ENCODE results near the gene FBXL19.
A peak's percentile ranks its signal among the peaks of the same experiment; 100 is the strongest.

Gene FBXL19

DNA sequence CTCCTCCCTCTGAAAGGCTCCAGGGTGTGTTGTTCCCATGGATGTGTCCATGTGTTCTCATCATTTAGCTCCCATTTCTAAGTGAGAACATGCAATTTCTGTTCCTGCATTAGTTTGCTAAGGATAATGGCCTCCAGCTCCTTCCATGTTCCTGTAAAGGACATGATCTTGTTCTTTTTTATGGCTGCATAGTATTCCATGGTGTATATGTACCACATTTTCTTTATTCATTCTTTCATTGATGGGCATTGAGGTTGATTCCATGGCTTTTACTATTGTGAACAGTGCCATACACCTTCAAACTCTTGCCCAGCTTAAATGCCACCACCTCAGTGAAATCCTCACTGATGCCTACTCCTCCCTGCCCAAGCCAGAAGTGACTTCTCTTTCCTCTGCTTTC, 21.0 kb downstream of the FBXL19 start:
- DNase-seq (ENCODE audit: low read depth in 2 of 2): no peak

DNA sequence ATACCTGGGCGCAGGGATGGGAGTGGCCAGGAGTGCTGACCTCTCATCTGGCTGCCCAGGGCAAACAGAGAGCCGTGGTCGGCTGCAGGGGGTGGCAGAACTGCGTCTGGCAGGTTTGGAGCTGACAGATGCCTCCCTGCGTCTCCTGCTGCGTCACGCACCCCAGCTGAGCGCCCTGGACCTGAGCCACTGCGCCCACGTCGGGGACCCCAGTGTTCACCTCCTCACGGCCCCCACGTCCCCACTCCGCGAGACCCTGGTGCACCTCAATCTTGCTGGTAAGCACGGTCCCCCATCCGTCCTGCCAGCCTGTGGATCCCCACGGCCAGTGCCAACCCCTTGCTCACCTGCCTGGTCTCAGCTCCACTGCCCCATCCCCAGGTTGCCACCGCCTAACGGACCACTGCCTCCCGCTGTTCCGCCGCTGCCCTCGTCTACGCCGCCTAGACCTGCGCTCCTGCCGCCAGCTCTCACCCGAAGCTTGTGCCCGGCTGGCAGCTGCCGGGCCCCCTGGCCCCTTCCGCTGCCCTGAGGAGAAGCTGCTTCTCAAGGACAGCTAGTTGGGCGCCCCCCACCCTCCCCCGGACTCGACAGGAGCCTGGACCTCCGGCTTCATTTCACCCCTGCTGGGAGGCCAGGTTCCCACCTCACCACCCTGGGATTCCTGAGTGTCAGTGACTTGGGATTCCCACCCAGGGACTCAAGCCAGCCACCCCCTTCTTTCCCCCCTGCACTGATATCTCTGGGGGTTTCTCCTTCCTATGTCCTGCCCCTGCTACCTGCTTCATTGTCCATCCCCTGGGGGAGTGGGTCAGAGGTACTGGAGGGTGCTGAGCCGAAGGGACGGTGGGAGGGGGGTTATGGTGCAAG, 23.5 kb downstream of the FBXL19 start:
- DNase-seq (ENCODE audit: low read depth in 2 of 2): no peak

DNA sequence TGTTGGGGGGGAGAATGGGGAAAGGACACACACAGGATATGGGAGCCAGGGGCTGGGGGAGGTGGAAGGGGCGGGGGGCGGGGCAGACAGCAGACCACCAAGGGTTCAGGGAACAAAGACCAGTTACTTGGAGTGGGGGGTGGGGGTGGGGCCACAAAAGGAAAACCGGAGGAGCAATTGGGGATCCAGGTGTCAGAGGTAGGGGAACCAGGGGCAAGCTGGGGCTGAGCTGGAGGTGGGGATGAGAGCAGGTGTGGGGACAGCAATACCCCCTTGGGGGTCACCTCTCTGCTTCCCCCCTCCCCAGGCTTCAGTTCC, 24.1 kb downstream of the FBXL19 start:
- DNase-seq (ENCODE audit: low read depth in 2 of 2): no peak

DNA sequence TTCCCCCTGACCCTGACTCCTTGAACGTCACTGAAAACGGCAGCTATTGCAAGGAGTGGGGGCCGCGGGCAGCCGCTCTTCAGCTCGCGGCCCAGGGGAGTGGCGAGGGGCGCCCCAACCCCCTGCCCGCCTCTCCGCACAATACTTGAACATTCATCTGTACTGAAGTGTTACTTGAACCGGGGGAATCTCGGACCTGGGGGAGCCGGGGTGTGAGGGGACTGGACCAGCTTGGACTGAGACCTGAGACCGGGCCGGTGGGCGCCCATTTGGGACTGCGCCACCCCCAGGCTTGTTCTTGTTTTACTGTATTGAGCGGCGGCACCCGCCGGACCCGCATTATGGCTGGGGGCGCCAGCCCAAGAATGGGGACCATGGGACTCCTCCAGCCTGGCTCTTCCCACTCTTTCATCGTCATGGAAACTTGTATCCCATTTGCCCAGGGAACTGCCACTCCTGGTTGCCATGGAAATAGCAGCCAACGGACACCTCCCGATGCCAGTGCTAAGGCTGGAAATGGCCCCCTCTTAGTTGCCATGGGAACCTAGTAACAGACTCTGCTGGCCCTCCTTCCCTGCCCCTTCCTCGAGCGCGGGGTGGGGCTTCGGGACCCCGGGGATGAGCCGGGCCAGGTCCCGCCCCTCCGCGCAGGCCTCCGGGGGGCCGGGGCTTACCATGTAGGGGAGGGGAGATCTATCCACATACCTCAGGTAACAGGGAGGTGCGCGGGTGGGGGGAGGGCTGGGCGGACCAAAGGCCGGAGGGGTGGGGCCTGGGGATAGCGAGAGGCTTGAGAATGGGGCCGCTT, 24.7 kb downstream of the FBXL19 start:
- DNase-seq (ENCODE audit: low read depth in 2 of 2): no peak

DNA sequence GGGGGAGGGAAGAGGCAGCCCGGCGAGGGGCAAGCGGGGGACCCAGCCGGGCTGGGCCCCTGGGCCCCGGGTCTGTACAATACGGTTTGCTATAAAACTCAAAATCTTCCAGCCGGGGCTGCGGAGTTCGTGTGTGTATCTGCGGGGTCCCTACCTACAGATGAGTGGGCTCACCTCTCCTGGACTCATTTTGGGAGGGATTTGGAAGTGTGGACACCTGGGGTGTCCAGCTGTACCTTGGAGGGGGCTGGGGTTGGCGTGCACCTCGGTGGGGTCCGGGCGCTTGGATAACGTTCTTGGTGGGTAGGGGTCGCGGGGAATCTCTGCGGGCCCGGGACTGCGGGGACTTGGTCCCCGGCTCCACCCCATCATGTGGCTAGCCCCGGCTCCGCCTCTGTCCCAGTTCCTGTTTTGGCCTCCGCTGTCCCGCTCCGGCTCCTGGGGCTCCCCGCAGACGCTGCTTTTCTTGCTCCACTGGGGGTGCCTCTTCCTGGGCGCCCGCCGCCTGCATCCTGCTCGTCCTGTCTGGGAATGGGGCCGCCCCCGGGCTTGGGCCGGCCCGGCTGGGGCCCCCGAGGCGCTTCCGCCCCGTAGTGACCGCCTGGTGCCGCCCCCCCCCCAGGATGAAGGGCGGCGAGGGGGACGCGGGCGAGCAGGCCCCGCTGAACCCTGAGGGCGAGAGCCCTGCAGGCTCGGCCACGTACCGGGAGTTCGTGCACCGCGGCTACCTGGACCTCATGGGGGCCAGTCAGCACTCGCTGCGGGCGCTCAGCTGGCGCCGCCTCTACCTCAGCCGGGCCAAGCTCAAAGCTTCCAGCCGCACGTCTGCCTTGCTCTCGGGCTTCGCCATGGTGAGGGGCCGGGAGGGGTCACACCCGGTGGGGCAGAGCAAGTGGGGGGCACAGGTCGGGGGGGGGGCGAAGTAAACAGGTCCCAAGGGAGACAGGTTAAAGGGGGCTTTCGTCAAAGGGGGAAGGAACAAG, 25.6 kb downstream of the FBXL19 start, which contains the start of gene ORAI3:
Gene ORAI3, plus strand, starts transcription at position 402 of the 983 bp plus-strand sequence. Its CDS starts 222 bp downstream, at position 624.
- DNase-seq (ENCODE audit: low read depth in 2 of 2): no peak

DNA sequence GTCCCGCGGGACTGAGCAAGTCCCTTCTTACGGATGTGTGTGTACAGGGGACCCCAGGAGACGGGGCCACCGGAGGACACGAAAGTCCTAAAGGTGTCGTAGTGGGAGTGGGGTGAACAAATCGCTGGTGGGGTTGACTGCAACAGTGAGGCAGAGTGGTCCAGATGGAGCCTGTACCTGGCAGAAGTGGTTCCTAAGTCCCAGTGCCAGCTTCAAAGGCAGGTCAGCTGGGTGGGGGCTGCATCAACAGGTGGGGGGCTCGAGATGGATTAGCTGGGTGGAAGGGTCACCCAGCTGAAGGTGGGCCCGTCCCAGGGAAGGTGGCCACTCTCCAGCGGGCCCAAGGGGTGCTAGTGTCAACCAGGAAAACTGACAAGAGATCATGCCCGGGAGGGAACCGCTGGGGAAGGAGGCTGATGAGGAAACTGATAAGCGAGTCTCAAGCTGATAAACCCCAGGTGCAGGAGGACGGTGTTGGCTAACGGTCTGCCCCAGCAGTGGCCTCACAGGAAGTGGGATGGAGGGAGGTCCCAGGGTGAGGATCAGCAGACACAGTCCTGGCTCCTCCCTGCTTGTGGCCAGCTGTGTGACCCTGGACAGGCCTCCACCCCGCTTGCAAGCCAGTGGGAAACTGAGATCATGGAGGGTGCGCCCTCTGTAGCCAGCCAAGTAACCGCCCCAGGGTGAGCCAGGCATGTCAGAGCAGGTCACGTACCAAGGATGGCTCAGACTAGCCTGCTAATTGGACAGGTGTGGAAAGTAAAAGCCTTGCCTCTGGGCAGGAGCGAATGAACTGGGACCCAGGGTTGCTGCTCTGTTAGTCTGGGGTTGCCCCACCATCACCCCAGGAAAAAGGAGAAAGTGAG, 26.5 kb downstream of the FBXL19 start:
- DNase-seq (ENCODE audit: low read depth in 2 of 2): no peak

DNA sequence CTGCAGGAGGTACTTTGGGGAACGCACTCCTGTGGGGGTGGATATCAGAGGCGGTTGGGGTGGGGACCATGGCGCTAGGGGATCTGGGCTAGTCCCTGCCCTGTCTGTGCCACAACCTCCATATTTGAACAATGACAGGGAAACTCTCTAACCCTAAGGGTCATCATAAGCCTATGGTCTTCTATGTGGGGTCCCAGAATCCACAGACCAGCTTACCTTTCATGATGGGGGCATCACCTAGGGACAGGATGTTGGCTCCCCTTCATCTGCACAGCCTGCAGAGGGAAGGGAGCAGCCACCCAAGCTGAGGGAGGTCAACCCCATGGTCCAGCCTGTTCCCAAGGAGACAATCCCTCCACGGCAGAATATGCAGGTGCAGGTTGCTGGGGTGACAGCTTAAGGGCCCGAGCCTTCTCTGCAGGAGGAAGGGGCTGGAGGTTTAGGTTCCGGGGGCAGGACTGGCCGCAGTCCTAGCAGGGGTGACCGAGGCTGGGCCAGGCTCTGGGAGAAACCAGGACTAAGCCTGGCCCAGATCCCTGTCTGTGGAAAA, 27.2 kb downstream of the FBXL19 start:
- DNase-seq (ENCODE audit: low read depth in 2 of 2): no peak

DNA sequence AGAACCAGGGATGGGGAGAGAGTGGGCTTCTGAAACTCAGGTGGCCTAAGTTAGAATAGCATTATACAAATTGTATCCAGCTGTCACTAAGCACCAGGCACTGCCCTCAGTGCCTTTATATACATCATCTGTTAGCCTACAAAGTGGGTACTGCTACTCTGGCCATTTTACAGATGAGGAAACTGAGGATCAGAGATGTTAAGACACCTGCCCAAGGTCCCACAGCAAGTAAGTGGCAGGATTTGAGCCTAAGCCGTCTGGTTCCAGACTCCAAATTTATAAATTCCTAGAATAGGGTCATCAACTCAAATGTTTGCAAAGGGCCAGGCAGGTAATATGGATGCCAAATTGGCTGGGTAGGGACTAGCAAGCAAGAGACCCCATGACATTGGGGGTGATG, 27.8 kb downstream of the FBXL19 start:
- no peak for DNase-seq (ENCODE audit: low read depth in 2 of 2)

DNA sequence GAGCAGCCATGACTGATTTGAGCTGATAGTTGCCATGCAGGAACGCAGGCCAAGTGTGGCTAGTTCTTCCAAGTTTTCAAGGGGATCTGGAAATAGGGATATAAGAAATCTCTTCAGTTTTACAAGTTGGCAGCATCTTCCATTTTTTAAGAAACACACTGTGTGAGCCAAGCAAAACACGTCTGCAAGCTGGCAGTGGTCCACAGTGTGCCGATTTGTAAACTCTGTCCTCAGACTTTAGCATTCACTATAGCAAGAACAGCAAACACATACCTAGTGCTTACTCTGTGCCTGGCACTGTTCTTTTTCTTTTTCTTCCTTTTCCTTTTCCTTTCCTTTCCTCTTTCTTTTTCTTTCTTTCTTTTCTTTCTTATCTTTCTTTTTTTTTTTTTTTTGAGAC, 28.4 kb downstream of the FBXL19 start:
- no peak for DNase-seq (ENCODE audit: low read depth in 2 of 2)

DNA sequence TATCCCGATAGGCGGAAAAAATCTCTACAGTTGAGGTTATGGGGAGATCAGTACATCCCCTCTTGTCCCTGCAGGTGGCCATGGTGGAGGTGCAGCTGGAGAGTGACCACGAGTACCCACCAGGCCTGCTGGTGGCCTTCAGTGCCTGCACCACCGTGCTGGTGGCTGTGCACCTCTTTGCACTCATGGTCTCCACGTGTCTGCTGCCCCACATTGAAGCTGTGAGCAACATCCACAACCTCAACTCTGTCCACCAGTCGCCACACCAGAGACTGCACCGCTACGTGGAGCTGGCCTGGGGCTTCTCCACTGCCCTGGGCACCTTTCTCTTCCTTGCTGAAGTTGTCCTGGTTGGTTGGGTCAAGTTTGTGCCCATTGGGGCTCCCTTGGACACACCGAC, 29.7 kb downstream of the FBXL19 start:
- DNase-seq (ENCODE audit: low read depth in 2 of 2): no peak

DNA sequence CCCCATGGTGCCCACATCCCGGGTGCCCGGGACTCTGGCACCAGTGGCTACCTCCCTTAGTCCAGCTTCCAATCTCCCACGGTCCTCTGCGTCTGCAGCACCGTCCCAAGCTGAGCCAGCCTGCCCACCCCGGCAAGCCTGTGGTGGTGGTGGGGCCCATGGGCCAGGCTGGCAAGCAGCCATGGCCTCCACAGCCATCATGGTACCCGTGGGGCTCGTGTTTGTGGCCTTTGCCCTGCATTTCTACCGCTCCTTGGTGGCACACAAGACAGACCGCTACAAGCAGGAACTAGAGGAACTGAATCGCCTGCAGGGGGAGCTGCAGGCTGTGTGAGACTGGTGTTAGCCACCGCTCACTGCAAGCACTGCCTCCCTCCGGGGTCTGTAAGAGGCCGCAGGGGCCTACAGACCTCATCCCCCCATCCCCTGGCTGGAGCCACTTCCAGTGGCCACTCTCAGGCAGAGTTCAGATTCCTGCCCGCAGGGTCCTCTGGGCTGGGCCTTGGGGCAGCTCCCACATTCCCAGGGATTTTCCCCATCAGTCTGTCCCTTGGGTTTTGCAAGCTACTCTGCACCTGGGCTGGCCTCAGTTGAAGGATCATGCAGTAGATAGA, 30.2 kb downstream of the FBXL19 start:
- DNase-seq (ENCODE audit: low read depth in 2 of 2): peak in 1 of 2 donors; percentile 42

DNA sequence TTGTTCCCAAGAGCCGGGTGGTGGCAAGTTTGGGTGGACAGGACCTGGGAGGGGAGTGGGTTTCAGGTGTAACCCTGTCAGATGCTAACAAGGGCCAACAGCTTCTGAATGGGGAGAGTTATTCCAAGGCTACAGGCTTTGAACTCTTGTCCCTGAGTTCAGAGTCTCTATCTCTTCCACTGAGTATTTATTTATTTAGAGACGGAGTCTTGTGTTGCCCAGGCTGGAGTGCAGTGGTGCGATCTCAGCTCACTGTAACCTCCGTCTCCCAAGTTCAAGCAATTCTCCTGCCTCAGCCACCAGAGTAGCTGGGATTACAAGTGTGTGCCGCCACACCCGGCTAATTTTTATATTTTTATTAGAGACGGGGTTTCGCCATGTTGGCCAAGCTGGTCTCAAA, 31.6 kb downstream of the FBXL19 start:
- DNase-seq (ENCODE audit: low read depth in 2 of 2): no peak

DNA sequence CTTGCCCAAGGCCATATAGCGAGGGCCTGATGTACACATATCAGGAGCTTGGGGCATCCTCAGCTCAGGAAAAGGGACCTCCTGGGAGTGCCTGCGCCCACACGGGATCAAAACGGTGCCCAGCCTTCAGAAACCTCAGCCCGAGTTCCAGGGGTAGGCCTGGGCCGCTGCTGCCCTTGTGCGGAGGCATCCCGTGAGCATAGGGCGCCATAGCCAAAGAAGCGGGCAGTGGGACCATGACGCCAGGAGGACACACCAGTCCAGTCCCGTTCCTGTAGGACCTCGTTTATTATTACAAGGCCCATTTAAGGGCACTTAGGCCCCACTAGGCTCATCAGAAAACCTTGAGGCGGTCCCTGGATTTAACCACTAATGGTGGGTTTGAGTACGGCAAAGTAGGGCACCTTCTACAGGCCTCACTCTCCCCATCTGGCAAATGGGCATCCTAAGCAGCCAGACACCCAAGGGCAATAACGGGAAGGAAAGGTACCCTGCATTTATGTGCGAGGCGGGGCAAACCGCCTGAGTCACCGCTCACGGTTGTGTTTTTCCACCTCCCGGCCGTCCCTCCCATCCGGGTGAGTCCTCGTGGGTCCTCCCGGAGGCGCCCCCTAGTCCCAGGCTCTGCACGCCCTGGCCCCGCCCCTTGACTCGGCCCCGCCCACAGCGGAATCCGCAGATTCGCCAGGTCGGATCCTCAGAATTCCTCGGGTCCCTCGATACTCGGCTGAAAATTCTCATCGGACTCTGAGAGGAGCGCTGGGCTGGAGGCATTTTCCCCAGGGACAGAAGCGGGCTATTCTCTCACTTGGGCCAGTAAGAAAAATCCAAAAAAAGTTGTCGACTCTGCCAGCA, 33.5 kb downstream of the FBXL19 start:
- DNase-seq (ENCODE audit: low read depth in 2 of 2): peak; percentile 69 to 83

DNA sequence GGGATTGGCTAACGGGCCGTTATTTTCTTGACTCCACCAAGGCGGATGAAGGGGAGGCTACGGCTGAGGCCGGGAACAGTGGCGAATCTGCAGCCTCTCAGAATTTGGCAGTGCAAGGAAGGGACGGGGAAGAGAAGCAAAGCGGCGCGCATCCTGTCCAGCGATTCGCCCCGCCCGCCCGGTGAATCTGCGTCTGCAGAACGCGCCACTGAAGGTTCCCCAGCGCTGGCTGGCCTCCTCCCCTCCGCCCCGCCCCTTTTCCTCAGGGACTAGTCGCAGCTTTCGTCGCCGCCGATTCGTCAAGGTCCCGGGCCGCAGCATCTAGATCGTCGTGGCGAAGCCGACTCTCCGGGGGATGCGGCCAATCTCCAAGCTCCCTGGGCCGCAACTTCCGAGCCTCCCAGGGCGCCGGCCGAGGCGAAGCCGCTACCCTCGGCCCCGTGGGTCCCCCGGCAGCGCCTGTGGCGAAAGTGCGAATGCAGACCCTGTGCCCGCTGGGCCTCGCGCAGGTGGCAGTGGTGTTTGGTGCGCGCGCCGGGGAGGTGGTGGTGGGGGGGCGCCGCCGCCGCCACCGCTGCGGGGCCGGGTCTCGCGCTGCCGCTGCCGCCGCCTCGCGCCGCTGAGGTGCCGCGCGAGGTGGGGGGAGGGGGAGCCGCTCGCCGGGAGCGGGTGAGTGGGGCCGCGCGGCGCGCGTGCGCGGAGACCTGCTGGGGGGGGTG, 34.2 kb downstream of the FBXL19 start, which contains the start of gene SETD1A:
Gene SETD1A, plus strand, starts transcription at position 299 of the 719 bp plus-strand sequence. CDS start 978 bp downstream, outside the sequence.
- DNase-seq (ENCODE audit: low read depth in 2 of 2): peak; percentile 92 to 97

DNA sequence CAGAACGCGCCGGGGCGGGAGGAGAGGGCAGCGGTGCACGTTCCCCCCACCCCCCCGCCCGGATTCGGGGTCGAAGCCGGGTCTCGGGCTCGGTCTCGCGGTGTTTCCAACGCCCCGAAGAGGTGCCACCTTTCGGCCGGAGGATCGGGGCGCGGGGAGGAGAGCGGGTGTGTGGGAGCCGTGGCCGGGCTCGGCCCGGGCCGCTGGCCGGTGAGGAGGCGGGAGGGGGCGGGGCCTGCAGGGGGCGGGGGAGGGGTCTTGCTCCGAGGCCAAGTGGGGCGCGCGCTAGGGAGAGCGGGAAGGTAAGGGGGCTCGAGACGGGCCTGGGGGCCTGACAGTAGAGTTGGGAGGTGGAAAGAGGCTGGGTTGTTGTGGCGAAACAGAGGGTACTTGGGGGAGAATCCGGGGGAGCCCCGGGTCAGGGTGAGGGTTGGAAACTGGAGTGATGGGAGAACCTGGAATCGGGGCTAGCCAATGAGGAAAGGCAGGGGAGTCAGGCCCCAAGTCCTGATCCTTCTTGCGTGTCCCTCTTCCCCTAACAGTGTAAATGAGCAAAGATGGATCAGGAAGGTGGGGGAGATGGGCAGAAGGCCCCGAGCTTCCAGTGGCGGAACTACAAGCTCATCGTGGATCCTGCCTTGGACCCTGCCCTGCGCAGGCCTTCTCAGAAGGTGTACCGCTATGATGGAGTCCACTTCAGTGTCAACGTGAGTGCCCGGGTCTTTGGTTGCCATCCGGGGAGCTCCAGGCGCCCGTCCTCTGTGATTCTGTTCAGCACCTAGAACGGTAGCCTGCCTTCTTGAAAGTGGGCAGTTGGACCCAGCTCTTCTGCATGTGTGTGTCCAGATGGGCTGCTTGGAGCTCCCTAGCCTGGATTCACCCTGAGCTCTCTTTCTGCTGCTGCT, 35.1 kb downstream of the FBXL19 start:
- DNase-seq (ENCODE audit: low read depth in 2 of 2): no peak

DNA sequence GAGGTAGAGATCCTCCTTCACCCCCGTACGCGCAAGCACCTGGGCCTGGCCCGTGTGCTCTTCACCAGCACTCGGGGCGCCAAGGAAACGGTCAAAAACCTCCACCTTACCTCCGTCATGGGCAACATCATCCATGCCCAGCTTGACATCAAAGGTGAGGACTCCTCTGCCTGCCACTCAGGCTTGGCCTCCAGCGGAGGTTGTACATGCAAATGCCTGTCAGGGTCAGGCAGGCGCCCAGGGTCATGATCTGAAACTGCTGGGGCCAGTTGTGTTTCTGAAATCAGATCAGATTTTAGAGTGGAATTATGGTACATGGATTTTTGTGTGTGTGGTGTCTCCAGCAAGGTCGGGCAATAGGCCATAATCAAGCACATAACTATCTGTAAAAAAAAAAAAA, 38.0 kb downstream of the FBXL19 start:
- no peak for DNase-seq (ENCODE audit: low read depth in 2 of 2)

DNA sequence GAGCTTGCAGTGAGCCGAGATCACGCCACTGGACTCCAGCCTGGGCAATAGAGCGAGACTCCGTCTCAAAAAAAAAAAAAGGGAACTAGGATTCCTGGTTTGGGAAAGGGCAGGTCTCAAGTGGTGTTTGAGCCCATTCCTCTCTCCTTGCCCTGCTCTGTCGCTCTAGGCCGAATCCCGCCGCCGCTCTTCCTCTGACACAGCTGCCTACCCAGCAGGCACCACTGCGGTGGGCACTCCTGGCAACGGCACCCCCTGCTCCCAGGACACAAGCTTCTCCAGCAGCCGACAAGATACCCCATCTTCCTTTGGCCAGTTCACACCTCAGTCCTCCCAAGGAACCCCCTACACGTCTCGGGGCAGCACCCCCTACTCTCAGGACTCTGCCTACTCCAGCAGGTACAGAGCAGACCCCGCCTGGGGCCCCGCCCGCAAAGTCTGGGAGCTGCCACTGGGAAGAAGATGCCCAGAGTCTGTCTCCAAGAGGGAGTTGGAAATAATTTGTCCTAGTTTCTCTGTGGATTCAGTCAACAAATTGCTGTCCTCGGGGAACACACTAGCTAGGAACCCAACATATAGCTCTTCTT, 40.6 kb downstream of the FBXL19 start:
- DNase-seq (ENCODE audit: low read depth in 2 of 2): no peak
